GM18505 (cell line): ENCODE measurements around the gene ANKMY1.

ENCODE experiments used
- ATAC-seq: cut with Tn5 transposase; IDR thresholded peaks from one replicate; pipeline ENCODE4 v1.9.1; 2021; ENCODE audit not compliant: unreplicated experiment
- POLR2A ChIP-seq: IDR thresholded peaks from 4 replicates; pipeline ENCODE4 v1.6.1; 2011; ENCODE audit warnings: borderline replicate concordance; ENCODE audit not compliant: insufficient read depth, insufficient read length; ENCODE audit errors: extremely low read depth

ANKMY1 gene

GRCh38 chr2:240570531-240571313 lies 12.9 kb upstream of the ANKMY1 start:
- no peak for ATAC-seq
- no peak for TF ChIP-seq POLR2A

DNA sequence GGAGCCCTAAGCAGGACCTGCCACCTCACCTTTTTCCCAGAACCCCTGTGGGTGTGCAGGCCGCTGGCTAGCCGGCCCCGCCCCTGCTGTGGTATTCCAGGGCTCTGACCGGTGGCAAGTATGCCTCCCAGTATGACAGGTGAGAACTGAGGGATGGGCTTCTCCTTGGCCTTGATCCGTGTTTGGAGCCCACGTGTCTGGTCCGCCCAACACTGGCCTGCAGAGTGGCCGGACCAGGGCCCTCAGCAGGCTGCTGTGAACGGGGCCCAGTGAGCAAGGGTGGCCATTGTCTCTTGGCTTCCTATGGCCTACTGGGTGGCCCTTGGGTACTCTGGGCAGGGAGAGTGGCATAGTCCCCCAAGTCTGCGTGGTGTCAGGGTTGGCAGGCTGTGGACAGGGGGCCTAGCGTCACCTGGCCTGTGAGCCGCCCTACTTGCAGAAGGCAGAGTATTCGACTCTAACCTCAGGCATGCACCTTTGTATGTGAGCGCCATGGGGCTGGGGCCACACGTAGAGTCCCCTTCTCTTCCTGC lies 12.3 kb upstream of the ANKMY1 start:
- peak; percentile 2 for TF ChIP-seq POLR2A
- ATAC-seq = no peak

- no peak for ATAC-seq
- peak; percentile 28 for TF ChIP-seq POLR2A
Observed at GRCh38 chr2:240569523-240569997, 11.8 kb upstream of the ANKMY1 start.

DNA sequence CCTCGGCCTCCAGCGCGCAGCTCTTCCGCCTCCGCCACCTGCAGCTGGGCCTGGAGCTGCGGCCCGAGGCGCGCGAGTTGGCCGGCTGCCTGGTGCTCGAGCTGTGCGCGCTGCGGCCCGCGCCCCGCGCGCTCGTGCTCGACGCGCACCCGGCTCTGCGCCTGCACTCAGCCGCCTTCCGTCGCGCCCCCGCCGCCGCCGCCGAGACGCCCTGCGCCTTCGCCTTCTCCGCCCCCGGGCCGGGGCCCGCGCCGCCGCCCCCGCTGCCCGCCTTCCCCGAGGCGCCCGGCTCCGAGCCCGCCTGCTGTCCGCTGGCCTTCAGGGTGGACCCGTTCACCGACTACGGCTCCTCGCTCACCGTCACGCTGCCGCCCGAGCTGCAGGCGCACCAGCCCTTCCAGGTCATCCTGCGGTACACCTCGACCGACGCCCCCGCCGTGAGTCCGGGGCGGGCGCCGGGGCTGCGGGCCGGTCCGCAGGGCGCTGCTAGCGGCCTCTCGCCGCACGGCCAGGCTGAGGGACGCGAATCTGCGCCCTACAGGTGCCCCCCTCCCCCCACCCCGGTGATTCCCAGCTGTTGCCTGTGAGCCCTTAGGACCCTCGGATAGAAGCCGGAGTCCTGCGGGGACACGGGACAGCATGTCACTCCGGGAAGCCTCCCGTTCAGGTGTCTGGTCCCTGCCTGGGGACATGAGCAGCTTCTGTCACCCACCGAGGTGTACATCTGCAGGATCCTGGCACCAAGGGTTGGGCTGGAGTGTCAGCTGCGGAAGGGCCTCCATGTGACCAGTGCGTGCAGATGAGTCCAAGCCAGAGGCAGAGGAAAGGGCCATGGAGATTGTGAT lies 11.1 kb upstream of the ANKMY1 start:
- TF ChIP-seq POLR2A = peak; percentile 60
- ATAC-seq = peak; percentile 18

- peak; percentile 42 for TF ChIP-seq POLR2A
- peak; percentile 31 for ATAC-seq
Observed at GRCh38 chr2:240567872-240568677, 10.3 kb upstream of the ANKMY1 start, which contains the start of gene RNPEPL1. Gene RNPEPL1 (plus strand): TSS chr2:240568484. CDS start chr2:240568587, 103 bp downstream.

DNA sequence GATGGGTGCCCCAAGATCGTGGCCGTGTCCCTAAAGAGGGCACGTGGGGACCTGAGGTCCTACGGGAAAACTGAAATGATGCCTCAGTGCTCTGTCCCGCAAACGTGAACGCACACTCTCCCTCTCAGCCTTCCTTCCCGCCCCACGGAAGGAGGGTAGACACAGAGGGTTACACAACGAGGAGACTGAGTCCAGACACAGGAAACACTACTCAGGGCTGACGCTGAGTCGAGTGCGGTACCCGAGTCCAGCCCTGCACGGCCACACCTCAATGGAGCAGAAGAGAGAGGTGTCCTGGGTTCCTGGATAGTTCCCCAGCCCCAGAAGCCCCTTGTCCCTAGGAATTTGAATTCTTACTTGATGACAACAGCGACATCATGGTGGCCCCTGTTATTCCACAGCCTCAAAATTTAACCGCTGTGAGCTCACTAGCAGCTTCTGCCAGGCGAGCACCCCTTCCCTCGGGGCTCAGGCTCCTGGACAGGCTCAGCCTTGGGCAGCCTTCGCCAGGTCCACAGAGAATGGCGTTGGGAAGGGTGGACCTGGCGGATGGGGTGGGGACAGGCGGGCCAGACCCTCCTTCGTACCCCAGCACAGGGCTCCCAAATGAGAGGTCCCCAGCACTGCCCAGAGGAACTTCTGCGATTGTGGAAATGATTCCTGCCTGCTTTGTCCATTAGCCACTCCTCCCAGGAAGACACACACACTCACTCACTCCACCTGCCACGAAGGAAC lies 9.5 kb upstream of the ANKMY1 start:
- TF ChIP-seq POLR2A = peak; percentile 10
- ATAC-seq = no peak

GRCh38 chr2:240566203-240567136 lies 8.7 kb upstream of the ANKMY1 start:
- peak; percentile 42 for TF ChIP-seq POLR2A
- peak; percentile 34 for ATAC-seq

- TF ChIP-seq POLR2A = peak; percentile 77
- ATAC-seq = peak; percentile 32
Observed at GRCh38 chr2:240565333-240566202, 7.8 kb upstream of the ANKMY1 start.

DNA sequence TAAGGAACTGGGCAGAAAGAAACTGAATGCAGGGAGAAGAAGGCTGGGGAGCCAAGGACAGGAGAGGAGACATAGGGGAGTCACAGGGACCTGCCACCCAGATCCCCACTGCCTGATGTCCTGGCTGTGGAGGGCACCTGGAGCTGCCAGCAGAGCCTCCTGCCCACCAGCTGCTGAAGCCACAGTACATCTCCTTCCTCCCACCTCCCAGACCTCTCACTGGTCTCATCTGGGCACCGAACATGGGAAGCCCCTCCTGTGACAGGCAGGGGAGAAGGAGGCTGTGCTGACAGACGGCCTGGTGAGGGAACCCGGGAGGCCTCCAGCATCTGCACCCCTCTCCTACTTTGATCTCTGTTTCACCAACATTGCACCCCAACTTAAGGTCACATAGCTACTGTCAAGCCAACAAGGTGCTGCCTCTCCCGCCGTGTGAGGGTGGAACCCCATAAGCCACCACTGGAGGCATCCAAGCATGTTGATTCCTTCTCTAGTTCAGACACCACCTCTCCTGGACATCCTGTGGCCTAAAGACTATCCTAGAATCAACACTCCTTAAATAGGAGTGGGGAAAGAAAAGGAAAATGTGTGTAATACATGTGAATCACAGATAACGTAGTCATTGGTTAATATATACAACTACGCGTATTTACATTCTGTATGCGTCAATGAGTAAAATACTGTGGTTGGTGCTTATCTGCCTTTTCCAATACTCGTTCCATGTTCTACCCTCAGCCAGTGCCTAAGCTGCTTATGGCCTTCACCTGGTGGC lies 7.0 kb upstream of the ANKMY1 start:
- ATAC-seq = no peak
- peak; percentile 30 for TF ChIP-seq POLR2A
